Gastrocnemius medialis (tissue), 4 donors: ENCODE measurements around the gene SMG5.

Source experiments
- CTCF ChIP-seq, 5 experiments: fragments of 450-650 bp in 3 of 5; fragments of 200-600 bp in 2 of 5; sonication (generic) in 2 of 5; IDR thresholded peaks in 4 of 5; conservative IDR thresholded peaks in 1 of 5; 1 replicate in 4 of 5; 2 replicates in 1 of 5; pipeline ENCODE4 v1.5.1; 2016 to 2019; ENCODE audit warnings: antibody characterized with exemption in 5 of 5, mild to moderate bottlenecking in 3 of 5, moderate library complexity in 3 of 5
- POLR2A ChIP-seq, 2 donors: fragments of 450-650 bp; IDR thresholded peaks; one replicate each; pipeline ENCODE4 v1.6.1; 2017; ENCODE audit warnings: antibody characterized with exemption in 2 of 2, mild to moderate bottlenecking in 2 of 2, moderate library complexity in 2 of 2

- TF ChIP-seq CTCF (IDR thresholded peaks at IDR 0.05 in 4 of 5, conservative IDR thresholded peaks at IDR 0.05 in 1 of 5) (no peak), POLR2A (IDR thresholded peaks at IDR 0.05) (no peak)
Observed at GRCh38 chr1:156289857-156290256, 7.2 kb upstream of the SMG5 start.
